HG03095 (cell line): ENCODE results near the gene PRUNE2.
"Not testable (repeated sequence)": the region's sequence is repeated elsewhere in the genome, so short reads cannot be mapped to it uniquely, and the experiment has no call there.

ENCODE experiments used
- ATAC-seq: cut with Tn5 transposase; IDR thresholded peaks from one replicate; pipeline ENCODE4 v1.9.1; 2021; ENCODE audit warnings: moderate library complexity; ENCODE audit not compliant: unreplicated experiment

Gene PRUNE2

DNA sequence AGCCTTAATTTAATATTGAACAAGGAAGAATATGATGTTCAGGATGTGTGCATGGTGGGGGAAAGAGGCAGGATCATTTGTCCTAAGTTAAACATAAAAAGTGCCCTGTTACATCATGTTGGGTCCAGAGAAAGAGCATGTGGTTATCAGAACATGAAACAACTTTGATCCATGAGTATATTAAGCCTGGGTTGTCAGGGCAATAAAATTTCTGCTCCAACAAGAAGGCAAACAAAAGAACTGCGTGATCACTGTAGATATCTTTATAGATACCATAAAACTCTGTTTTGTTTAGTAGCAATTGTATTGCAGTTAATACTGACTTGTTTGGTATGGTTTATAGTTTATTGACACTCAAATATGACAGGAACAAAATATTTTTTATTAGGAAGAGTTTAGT, 106.4 kb downstream of the PRUNE2 start:
- no peak for ATAC-seq

DNA sequence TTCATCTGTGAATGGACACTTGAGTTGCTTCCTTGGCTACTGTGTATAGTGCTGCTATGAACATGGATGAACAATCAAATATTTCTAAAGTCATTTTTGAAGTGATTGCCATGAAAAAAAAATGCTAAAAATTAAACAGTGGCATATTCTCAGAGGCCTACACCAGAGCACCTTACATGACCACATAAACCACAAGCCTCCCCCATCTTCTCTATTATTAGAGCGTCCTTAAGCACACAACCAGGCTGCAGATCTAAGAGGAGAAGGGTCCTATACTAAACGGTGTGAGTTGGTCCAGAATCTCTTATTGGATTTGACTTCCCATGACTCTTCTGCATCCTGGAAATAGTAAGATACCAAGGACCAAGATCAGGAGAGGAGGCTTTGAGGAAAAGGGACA, 107.4 kb downstream of the PRUNE2 start:
- ATAC-seq = no peak

DNA sequence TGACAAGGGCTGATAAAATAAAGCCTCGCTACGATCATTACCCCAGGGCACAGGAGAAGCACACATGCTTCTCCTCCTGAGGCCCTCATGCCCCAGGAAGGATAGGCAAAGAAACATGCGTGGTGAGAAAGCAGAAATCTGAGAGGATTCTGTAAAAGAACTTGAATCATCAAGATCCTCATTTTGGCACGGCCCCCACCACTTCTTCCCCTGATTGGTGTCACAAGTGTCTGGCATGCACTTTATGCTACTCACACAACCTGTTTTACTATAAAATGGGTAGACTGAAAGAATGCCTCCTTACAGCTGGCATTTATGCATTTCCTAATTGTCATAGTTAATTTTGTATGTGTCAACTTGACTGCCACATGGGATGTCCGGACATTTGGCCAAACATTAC, 109.6 kb downstream of the PRUNE2 start:
- no peak for ATAC-seq

DNA sequence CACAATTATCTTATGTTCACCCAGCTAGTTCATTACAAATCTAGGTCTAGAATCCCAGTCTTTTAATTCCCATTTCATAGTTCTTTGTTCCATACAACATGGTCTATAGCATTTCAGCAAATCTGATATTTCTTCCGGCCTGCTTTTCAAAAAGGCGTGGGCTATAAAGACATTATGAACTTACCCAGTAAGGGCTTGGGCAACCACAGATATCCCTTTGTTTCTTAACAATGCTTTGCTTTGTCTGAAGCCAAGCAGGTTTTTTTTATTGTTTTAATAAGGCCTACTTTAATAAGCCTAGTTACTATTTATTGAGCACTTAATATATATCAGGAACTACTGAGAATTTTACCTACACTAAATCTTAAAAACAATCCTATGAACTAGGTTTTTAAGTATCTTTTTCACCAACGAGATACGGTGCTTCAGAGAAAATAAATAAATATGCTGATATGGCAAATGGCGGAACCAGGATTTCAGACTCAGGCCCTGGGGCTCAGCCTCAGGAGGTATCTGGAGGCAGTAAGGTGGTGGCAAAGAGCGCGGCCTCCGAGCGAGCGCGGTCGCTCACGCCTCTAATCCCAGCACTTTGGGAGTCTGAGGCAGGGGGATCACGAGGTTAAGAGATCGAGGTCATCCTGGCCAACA, 112.0 kb downstream of the PRUNE2 start:
- no peak for ATAC-seq

DNA sequence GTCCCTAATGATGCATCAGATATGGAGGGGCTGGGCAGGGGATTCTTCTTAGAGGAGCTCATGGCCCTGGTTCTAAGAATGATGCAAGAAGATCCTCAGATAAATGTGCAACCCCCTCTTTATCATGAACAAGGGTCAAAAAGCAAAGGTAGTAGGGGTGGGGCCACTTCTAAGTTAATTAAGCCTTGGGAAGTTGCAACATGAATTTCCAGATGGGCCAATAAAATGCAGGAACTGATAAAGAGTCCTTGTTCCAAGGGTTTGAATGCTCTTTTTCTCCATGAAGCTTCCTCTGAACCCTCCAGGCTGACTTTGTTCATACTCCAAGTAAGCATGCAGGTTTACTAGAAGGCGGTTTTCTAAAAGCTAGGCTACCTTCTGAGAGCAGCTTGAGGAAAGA, 116.1 kb downstream of the PRUNE2 start:
- ATAC-seq = no peak

DNA sequence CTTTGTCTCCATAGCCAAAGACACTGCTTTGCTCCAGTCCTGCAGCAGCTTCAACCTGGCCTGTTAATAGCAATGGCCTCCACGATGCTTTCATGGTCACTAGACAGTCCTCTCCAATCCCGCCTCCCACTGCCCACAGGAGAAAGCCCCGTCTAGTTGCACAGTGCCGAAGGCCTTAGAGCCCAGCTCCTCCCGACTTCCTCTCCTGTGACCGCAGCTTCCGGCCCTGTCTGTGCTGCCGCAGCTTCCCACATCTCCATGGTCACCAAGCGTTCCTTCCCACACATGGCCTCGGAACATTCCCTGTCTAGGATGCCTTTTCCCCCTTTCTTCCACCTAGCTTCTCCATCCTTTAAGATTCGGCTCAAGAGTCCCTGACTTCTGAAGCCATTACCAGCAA, 118.2 kb downstream of the PRUNE2 start:
- ATAC-seq = no peak

DNA sequence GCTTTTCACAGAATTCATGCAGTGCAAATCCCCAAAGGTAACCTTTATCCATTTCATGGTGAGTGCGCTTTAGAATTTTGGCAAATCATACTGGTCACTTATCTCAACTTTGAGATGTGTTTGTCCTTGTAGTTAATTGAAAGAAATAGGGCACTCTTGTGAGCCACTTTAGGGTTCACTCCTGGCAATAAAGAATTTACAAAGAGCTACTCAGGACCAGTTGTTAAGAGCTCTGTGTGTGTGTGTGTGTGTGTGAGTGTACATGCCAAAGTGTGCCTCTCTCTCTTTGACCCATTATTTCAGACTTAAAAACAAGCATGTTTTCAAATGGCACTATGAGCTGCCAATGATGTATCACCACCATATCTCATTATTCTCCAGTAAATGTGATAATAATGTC, 120.4 kb downstream of the PRUNE2 start:
- ATAC-seq = no peak

DNA sequence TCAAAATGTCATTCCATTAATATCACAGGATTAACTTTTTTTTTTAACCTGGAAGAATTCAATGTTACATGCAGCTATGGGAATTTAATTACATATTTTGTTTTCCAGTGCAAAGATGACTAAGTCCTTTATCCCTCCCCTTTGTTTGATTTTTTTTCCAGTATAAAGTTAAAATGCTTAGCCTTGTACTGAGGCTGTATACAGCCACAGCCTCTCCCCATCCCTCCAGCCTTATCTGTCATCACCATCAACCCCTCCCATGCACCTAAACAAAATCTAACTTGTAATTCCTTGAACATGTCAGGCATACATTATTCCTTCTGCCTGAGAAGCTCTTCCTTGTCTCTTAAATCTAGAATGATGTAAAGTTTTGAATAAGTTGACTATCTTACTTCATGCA, 121.0 kb downstream of the PRUNE2 start:
- no peak for ATAC-seq

DNA sequence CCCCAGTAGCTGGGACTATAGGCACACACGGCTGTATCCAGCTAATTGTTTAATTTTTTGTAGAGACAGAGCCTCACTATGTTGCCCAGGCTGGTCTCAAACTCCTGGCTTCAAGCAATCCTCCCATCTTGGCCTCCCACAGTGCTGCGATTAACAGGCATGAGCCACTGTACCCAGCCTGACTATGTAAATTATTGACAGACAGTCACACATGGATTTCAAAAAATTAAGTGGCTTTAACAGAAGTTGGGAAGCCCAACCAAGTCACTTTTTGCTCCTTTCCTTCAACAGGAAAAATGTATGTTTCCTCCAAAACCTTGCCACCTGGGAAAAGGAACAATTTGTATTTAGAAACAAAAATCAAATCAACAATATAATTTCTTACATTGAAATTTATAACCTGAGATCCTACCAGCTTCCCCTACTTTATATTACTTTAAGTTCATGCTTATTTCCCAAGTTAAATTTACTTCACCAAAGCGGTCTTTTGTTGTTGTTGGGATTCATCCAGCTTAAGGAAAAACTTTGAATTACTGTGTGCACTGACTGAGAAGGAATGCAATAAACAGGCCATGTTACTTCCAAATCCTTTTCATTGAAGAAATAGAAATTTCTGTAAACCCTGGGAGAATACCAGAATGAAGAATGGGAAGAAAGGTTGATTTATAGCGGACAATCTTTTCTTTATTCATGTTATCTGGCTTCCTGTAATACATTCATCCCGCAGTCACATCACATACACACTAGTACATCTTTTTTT, 133.0 kb downstream of the PRUNE2 start:
- ATAC-seq = no peak

DNA sequence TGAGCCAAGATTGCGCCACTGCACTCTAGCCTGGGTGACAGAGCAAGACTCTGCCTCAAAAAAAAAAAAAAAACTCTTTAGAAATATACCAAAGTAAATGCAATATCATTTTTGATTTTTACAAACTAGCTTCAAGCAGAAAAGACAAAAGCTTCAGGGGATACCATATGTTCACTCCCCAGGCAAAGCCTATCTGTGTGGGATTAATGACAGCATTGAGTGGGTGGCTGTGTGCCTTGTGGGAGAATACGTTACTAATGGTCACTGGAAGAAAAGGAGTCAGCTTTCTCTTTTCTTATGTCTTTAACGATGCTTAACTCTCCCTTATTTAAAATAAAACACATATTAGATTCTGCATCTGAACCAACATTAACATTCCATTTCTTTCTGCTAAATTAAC, 139.8 kb downstream of the PRUNE2 start:
- ATAC-seq = no peak

DNA sequence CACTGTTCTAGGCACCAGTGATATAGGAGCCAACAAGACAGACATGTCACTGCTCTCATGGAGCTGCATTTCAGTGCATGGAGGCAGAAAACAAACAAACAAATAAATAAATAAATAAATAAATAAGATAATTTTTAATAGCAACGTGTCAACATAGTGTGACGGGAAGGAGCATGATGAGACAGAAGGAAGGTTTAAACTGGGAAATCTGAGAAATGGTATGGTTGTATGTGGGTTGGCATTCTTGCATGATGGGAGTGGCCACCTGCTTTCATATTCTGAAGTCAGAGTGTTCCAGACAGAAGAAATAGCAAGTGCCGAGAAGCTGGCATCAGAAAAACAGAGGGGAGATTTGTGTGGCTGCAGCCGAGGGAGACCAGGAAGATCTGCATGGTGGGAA, 141.8 kb downstream of the PRUNE2 start, which contains the start of gene PCA3:
TSS of gene PCA3 (plus strand) at position 301 of the 400 bp plus-strand sequence.
- ATAC-seq = no peak

DNA sequence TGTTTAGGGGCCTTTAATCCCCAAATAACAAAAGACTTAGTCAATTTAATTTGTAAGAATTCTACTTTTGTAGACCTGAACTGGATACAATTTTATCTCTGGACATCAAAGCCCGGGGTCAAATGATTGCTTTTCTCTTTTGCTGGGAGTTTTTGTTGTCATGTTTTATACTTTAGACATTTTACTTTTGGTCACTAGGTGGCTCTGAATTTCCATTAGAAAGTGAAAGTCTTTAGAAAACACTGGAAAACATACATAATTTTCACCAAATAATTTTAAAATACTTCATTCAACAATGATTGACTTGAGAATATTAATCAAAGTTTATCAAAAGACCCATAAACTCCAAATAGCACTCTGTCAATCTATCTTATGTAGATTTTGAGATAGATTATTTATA, 144.5 kb downstream of the PRUNE2 start:
- ATAC-seq = no peak

DNA sequence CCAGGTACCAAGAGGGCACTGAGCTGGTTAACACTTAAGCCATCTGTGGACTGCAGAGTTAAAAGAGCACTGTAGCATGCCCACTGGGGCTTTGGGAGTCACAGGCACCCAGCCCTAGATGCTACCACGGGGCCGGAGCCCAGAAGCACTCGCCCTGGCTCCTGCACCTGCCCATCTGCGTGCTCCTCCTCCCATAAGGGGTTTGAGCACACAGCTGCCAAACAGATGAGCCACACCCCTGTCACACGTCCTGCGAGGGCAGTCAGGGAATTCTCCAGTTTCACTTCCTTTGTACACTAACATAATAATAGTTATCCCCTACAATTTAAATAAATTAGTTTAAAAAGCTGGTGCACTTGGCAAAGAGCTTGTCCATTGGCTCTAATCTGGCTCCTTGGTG, 146.2 kb downstream of the PRUNE2 start:
- ATAC-seq = no peak

DNA sequence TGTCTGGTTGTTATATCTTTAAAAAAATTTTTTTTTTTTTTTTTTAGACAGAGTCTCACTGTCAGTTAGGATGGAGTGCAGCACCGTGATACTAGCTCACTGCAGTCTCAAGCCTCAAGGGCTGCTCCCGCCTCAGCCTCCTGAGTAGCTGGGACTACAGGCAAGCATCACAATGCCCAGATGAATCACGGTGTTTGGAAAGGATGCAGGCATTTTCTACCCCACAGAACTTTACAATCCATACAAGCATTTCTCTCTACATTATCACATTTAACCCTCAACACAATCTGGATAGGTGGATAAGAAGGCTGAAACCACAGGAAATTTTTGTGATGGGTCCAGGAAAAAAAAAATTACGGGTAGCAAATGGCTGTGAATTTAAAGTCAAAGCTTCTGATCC, 147.4 kb downstream of the PRUNE2 start:
- ATAC-seq = no peak

DNA sequence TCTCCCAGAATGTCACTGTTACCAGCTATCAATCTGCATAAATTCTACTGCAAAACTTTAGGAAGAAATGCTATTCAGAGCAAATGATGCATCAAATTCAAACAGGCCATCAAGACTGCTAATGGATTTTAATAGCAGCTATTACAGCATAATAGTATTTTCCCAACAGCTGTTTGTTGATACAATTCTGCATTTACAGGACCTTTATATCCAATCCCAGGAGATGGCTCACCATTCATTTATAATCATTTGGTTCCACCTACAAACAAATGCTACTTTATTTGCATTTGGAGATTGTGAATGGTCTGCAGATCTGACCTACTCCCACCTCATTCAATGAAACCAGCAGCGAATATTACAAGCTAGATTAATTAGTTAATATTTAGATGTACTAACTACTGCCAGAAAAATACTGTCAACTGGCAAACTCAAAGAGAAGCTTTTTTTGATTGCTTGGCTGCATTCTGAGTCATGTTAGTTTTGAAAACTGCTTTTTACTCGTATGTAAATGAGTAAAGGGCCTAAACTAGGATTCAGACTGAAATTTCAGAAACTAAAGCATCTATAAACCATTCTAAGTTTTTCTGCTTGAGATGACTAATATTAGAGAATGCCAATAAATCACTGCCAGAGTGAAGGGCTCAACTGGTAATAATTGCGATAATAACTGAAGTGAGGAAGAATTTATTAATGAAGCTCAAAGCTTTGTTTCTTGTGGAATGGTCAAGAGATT, 148.8 kb downstream of the PRUNE2 start:
- no peak for ATAC-seq

DNA sequence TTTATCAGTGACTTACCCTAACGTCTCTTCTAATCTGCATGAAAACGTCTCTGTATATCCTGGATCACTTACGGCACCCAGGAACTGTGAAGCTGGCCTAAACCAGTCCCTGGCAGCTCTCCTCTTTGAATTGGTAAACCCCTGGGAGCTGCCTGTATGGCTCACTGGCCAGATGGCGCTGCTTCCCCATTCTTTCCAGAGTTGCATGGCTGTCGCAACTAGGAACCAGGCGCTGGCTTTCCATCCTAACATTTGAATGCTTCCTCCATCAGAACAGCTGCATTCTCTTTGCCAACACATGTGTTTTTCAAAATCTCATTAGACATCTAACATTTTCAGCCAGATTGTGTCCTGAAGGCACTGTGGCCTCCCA, 149.7 kb downstream of the PRUNE2 start:
- peak; percentile 36 for ATAC-seq

DNA sequence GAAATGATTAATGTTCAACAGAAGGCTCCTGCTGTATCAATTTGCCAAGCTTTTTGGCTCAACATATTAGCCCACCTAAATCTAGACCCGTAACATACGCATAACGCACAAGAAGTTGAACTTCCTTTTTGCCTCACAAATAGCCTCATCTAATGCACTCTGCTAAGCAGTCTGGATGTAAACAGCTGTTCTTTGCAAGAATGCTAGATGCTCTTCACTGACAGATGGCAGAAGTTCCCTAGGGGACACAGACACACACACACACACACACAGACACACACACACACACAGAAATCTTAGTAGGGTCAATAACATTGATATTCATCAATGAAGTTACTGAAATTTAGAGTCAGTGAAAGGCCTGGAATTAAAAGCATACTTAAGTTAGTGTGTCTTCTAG, 154.9 kb downstream of the PRUNE2 start:
- no peak for ATAC-seq

DNA sequence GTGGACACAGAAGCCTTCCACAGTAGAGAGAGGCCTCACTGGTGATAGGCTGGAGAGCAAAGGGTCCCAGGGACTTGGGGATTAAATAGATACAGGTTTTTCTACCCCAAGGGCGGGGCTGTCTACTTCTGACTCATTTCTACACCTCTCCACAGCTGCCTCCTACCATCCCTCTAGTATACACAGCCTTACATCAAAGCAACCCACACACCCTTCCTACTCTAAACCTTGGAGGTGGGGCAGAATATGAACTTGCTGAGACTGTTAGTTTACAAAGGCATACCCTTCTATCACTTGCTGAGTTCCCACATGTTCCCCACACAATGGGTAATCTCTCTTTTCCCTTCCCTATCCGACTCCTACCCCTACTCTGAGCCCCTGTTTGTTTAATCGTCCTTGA, 161.6 kb downstream of the PRUNE2 start:
- ATAC-seq = no peak

DNA sequence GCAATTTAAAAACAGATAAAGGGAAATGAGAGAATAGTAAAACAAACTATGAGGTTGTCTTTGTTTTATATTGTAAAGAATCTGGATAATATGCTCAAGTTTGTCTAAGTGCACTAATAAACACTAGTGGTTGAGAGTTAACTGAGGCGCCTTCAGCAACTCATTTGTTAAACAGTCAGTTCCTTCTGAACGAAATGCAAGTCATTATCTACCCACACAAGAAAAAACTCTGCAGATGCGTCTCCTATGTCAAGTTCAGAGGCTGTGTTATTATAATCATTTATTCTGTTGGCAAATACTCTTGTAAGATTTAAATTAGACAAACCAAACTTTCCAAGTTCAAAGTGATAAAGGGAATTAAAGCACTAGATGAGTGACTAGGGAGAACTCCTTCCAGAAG, 162.0 kb downstream of the PRUNE2 start:
- no peak for ATAC-seq

DNA sequence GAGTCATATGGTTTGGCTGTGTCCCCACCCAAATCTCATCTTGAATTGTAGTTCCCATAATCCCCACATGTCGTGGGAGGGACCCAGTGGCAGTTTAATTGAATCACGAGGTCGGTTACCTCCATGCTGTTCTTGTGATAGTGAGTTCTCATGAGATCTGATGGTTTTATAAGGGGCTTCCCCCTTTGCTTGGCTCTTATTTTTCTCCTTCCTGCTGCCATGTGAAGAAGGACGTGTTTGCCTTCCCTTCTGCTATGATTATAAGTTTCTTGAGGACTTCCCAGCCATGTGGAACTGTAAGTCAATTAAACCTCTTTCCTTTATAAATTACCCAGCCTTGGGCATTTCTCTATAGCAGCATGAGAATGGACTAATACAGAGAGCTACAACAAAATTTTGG, 163.0 kb downstream of the PRUNE2 start:
- ATAC-seq = not testable (repeated sequence)

DNA sequence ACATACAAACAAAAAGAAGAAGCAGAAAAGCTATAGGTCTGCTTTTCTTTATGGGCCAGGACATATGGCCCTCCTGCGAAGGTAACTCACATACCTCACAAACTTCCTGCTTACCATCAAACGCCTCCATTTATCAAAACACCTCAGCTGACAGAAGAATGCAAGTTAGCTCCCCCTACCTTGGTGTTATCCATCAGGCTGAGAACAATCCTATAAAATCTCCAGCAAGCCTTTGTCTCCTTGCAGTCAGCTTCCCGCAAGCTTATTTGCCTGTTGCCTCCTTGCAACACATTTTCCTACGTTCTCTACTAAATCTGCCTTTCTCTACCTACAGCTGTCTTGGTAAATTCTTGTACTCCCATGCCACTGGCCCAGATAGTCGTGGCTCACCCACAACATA, 164.4 kb downstream of the PRUNE2 start:
- no peak for ATAC-seq

DNA sequence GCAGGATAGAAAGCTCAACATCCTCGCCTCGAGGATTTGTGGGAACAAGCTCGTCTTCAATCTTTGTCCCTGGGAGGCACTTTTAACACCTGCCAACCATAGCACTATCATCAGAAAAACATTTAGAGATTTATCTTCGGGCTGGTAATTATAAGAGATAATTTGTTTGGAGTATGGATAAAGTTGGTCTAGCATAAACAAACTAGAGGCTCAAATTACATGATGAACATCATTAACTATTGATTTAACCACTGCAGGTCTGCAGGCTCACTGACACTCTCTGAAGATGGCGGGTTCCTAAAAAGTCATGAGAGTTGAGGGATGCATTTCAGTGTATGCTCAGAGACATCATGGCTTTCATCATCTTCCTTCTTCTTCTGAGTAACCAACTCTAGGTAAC, 167.5 kb downstream of the PRUNE2 start:
- ATAC-seq = no peak
